Medulla oblongata (tissue), 1 donor: ENCODE results near the gene RAX2.

Source experiments
- DNase-seq: peaks from one replicate; pipeline ENCODE4 v3.0.0-alpha.2; 2015; ENCODE audit errors: extremely low spot score

The RAX2 gene

GRCh38 chr19:3730457-3730958, 41.5 kb downstream of the RAX2 start:
- DNase-seq = no peak

GRCh38 chr19:3725640-3726310, 46.3 kb downstream of the RAX2 start:
- DNase-seq = no peak

GRCh38 chr19:3725121-3725520, 46.9 kb downstream of the RAX2 start:
- DNase-seq = no peak

- no peak for DNase-seq
These were observed 48.1 kb downstream of the RAX2 start for GRCh38 chr19:3723883-3724282.

GRCh38 chr19:3723110-3723488, 48.9 kb downstream of the RAX2 start:
- DNase-seq = no peak

- no peak for DNase-seq
These were observed 49.5 kb downstream of the RAX2 start for GRCh38 chr19:3722443-3723109.

- DNase-seq = no peak
These were observed 50.1 kb downstream of the RAX2 start for GRCh38 chr19:3721887-3722442.

GRCh38 chr19:3721131-3721886, 50.7 kb downstream of the RAX2 start:
- DNase-seq = peak; percentile 43

- no peak for DNase-seq
These were observed 51.6 kb downstream of the RAX2 start for GRCh38 chr19:3720349-3720917.

- DNase-seq = no peak
These were observed 52.2 kb downstream of the RAX2 start for GRCh38 chr19:3719868-3720267.
